Measurements from ENCODE around the gene ADORA2A. TPM values are rescaled to one million over a fixed set of nuclear protein-coding genes. Genes with fewer than 3 reads are reported as not detected.

ADORA2A gene
- polyA plus RNA-seq, 1 donor (not counting 4 experiments of a cell fraction or from before 2014, with no cell fraction given), result 0.20 TPM

DNA sequence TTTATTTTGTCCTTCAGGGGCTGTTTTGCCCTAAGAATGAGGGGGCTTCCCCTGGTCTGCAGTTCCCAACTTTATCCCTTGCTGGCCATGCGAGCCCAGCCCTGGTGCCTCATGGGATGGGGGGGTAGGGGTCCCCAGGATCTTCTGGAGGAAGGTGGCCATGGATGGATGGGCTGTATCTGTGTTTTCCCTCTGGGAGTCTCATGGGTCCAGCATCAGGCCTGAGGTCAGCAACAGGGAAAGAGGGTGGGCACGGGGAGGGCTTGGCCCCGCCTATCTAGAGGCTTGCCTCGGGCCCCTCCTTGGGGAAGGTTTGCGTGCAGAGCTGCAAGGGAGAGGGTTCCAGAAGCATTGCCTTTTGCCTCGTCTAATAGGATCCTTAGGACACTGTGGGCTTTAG lies 10.8 kb upstream of the ADORA2A start:
- Histone ChIP-seq H4K20me1 (ENCODE audit: control insufficient read depth, extremely low read depth, insufficient read depth, low read length) (no peaks in the 10 kb centered on the region), H3K27me3 (ENCODE audit: control insufficient read depth, extremely low read depth, insufficient read depth, low read length) (no peaks in the 10 kb centered on the region), H3K4me1 (ENCODE audit: control insufficient read depth, extremely low read depth, insufficient read depth, low read length) (peaks cover 15% of the 10 kb centered on the region), H3K9me1 (ENCODE audit: control insufficient read depth, extremely low read depth, insufficient read depth, low read length) (no peaks in the 10 kb centered on the region), H3K9me3 (ENCODE audit: control insufficient read depth, low read depth, low read length) (no peaks in the 10 kb centered on the region), H3K9ac (ENCODE audit: control insufficient read depth, extremely low read depth, insufficient read depth, low read length) (no peak overlapping the region), H3K4me2 (ENCODE audit: control insufficient read depth, extremely low read depth, insufficient read depth, low read depth, low read length) (no peak overlapping the region), H2AFZ (ENCODE audit: control insufficient read depth, low read length) (no peak overlapping the region), H3K36me3 (ENCODE audit: control insufficient read depth in 2 of 2, extremely low read depth in 1 of 2, insufficient read depth in 2 of 2, low read length in 2 of 2) (peaks cover 0 to 8% of the 10 kb centered on the region in 2 experiments), H3K4me3 (ENCODE audit: control insufficient read depth in 2 of 3, extremely low read depth in 1 of 3, insufficient read depth in 2 of 3, low read depth in 1 of 3, low read length in 3 of 3) (no peak overlapping the region), H3K79me2 (ENCODE audit: control insufficient read depth, insufficient read depth, low read length) (no peaks in the 10 kb centered on the region), H3K27ac (ENCODE audit: control insufficient read depth, insufficient read depth, low read length) (no peak overlapping the region)
- FAIRE-seq, result no peak
- dilution Hi-C loops (cut with MboI; ENCODE audit: extremely low pct_ligation_motif_present, low sequenced_read_pairs), result no loop called here
- DNase-seq (ENCODE audit: low read depth, low spot score), result no peak
- TF ChIP-seq EZH2 (IDR thresholded peaks at IDR 0.05; ENCODE audit: low read length) (no peak), CTCF (optimal IDR thresholded peaks at IDR 0.05 in 1 of 3, IDR thresholded peaks at IDR 0.05 in 1 of 3, conservative IDR thresholded peaks at IDR 0.05 in 1 of 3; ENCODE audit: extremely low read depth in 1 of 3, insufficient read depth in 2 of 3, low read length in 3 of 3) (no peak)

DNA sequence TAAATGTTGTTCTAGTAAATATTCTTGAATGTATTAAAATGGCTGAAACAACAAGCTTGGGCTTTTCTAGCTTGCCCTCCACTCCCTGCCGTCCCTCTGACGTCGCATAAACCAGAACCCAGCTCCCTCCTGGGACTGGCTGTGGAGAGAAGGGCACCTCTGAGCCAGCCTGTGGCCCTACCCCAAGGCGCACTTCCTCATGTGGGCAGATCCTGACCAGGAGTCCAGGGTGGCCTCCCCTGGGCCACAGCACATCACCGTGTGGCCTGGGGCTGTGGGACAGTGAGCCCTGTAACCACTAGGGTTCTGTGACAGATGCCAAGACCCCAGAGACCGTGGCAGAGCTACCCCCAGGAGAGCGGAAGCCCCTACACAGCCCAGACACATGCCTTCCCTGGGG lies 10.2 kb upstream of the ADORA2A start:
- Histone ChIP-seq H3K27me3 (ENCODE audit: control insufficient read depth, extremely low read depth, insufficient read depth, low read length) (no peaks in the 10 kb centered on the region), H3K9me3 (ENCODE audit: control insufficient read depth, low read depth, low read length) (no peaks in the 10 kb centered on the region), H3K9me1 (ENCODE audit: control insufficient read depth, extremely low read depth, insufficient read depth, low read length) (no peaks in the 10 kb centered on the region), H3K4me3 (ENCODE audit: control insufficient read depth in 2 of 3, extremely low read depth in 1 of 3, insufficient read depth in 2 of 3, low read depth in 1 of 3, low read length in 3 of 3) (no peak overlapping the region), H3K79me2 (ENCODE audit: control insufficient read depth, insufficient read depth, low read length) (no peaks in the 10 kb centered on the region), H3K9ac (ENCODE audit: control insufficient read depth, extremely low read depth, insufficient read depth, low read length) (no peak overlapping the region), H3K36me3 (ENCODE audit: control insufficient read depth in 2 of 2, extremely low read depth in 1 of 2, insufficient read depth in 2 of 2, low read length in 2 of 2) (peaks cover 0 to 6% of the 10 kb centered on the region in 2 experiments), H4K20me1 (ENCODE audit: control insufficient read depth, extremely low read depth, insufficient read depth, low read length) (no peaks in the 10 kb centered on the region), H3K4me2 (ENCODE audit: control insufficient read depth, extremely low read depth, insufficient read depth, low read depth, low read length) (no peak overlapping the region), H3K4me1 (ENCODE audit: control insufficient read depth, extremely low read depth, insufficient read depth, low read length) (peaks cover 15% of the 10 kb centered on the region), H3K27ac (ENCODE audit: control insufficient read depth, insufficient read depth, low read length) (no peak overlapping the region), H2AFZ (ENCODE audit: control insufficient read depth, low read length) (no peak overlapping the region)
- DNase-seq (ENCODE audit: low read depth, low spot score) (no peak), FAIRE-seq (no peak)
- dilution Hi-C loops (cut with MboI; ENCODE audit: extremely low pct_ligation_motif_present, low sequenced_read_pairs), result no loop called here
- no peak for TF ChIP-seq CTCF (optimal IDR thresholded peaks at IDR 0.05 in 1 of 3, IDR thresholded peaks at IDR 0.05 in 1 of 3, conservative IDR thresholded peaks at IDR 0.05 in 1 of 3; ENCODE audit: extremely low read depth in 1 of 3, insufficient read depth in 2 of 3, low read length in 3 of 3)
- TF ChIP-seq EZH2 (IDR thresholded peaks at IDR 0.05; ENCODE audit: low read length), result no peak
